GM23248 (cell line): ENCODE data around the gene SPSB3.

Experiments used
- EZH2 ChIP-seq: fragments of 200-600 bp; sonication (generic); IDR thresholded peaks from 2 replicates; pipeline ENCODE4 v1.6.1; 2018; ENCODE audit warnings: antibody characterized with exemption, mild to moderate bottlenecking; ENCODE audit not compliant: insufficient read depth, poor library complexity, severe bottlenecking
- EZH2phosphoT487 ChIP-seq: fragments of 200-600 bp; sonication (generic); IDR thresholded peaks from 2 replicates; pipeline ENCODE4 v1.6.1; 2018; ENCODE audit warnings: antibody characterized with exemption, moderate library complexity, mild to moderate bottlenecking, low read depth; ENCODE audit not compliant: insufficient read depth

GRCh38 chr16:1745181-1745899, 37.0 kb downstream of the SPSB3 start:
- TF ChIP-seq EZH2phosphoT487 (no peak), EZH2 (no peak)
